Measurements from ENCODE around the gene CLOCK.

- TF ChIP-seq CTCF (IDR thresholded peaks at IDR 0.05) (no peak), POLR2A (IDR thresholded peaks at IDR 0.05) (no peak)
These were observed 45.3 kb upstream of the CLOCK start, which contains the start of gene PDCL2 for GRCh38 chr4:55592014-55592413.
